A549 (cell line): ENCODE data around the gene CD68.

Experiments used
- CHD4 ChIP-seq: fragments of 200-600 bp; sonication (generic); IDR thresholded peaks from 2 replicates; pipeline ENCODE4 v1.6.1; 2016; ENCODE audit warnings: antibody characterized with exemption, mild to moderate bottlenecking, borderline replicate concordance
- EP300 ChIP-seq, 2 experiments: fragments of >200 bp; sonication (Bioruptor Twin); formaldehyde crosslinking; IDR thresholded peaks; 2 replicates in 1 of 2; 3 replicates in 1 of 2; pipeline ENCODE4 v1.6.1; 2016 to 2017
- KDM1A ChIP-seq: fragments of 200-600 bp; sonication (generic); IDR thresholded peaks from 2 replicates; pipeline ENCODE4 v1.6.1; 2016; ENCODE audit warnings: low read depth, mild to moderate bottlenecking
- POLR2A ChIP-seq: IDR thresholded peaks from 2 replicates; pipeline ENCODE4 v1.6.1; 2012; ENCODE audit warnings: mild to moderate bottlenecking, low read length
- POLR2AphosphoS2 ChIP-seq: conservative IDR thresholded peaks from 2 replicates; pipeline ENCODE4 v1.6.1; 2012; ENCODE audit warnings: low read length, improper control_type of control experiment, inconsistent platforms
- ZSCAN20 ChIP-seq: fragments of 250-450 bp; sonication (Bioruptor Pico); IDR thresholded peaks from 2 replicates; pipeline ENCODE4 v1.8.0; 2022; ENCODE audit warnings: mild to moderate bottlenecking, moderate library complexity
- TF ChIP-seq, protein P1 (sequence below): fragments of >200 bp; sonication (Bioruptor Twin); formaldehyde crosslinking; IDR thresholded peaks from 3 replicates; pipeline ENCODE4 v1.5.1; 2016
- TF ChIP-seq, protein P2 (sequence below): fragments of 450-650 bp; IDR thresholded peaks from 2 replicates; pipeline ENCODE4 v1.6.1; 2014; ENCODE audit warnings: antibody characterized with exemption

DNA sequence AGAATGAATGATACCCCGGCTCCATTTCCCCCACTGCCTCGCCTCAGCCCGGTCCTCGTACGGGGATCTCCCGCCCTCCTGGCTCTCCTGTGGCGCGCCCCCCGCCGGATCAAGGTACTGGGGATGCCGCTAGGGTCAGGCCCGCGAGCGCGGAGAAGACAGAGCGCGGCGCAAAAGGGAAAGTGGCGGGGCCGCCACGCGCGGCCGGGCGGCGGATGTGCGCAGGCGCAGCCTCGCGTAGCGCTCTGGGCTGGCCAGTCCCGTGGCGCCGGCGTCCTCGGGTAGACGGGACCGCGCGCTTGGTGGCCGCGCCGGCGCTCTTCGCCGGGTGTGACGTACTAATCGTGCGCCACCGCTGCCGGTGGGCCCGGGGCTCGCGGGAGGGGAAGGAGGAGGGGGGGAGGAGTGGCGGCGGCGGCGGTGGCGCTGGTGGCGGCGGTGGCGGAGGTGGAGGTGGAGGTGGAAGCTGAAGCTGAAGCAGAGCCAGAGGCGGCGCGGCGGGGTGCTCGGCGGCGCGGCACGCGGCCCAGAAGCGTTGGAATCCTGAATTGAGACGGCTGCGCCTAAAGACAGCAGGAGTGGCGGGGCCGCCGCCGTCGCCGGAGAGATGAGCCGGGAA, 17.7 kb upstream of the CD68 start, which contains the start of gene SENP3:
- TF ChIP-seq POLR2A (peak; percentile 79), KDM1A (no peak), ZSCAN20 (CRISPR knock-in tag) (no peak), POLR2AphosphoS2 (no peak), EP300 (IDR thresholded peaks at IDR 0.05) (no peak), CHD4 (no peak)
- TF ChIP-seq, protein P1, sequence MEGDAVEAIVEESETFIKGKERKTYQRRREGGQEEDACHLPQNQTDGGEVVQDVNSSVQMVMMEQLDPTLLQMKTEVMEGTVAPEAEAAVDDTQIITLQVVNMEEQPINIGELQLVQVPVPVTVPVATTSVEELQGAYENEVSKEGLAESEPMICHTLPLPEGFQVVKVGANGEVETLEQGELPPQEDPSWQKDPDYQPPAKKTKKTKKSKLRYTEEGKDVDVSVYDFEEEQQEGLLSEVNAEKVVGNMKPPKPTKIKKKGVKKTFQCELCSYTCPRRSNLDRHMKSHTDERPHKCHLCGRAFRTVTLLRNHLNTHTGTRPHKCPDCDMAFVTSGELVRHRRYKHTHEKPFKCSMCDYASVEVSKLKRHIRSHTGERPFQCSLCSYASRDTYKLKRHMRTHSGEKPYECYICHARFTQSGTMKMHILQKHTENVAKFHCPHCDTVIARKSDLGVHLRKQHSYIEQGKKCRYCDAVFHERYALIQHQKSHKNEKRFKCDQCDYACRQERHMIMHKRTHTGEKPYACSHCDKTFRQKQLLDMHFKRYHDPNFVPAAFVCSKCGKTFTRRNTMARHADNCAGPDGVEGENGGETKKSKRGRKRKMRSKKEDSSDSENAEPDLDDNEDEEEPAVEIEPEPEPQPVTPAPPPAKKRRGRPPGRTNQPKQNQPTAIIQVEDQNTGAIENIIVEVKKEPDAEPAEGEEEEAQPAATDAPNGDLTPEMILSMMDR = no peak
- TF ChIP-seq, protein P2, sequence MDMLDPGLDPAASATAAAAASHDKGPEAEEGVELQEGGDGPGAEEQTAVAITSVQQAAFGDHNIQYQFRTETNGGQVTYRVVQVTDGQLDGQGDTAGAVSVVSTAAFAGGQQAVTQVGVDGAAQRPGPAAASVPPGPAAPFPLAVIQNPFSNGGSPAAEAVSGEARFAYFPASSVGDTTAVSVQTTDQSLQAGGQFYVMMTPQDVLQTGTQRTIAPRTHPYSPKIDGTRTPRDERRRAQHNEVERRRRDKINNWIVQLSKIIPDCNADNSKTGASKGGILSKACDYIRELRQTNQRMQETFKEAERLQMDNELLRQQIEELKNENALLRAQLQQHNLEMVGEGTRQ = no peak
